HepG2 (cell line): ENCODE data around the gene FAM83C. TPM values are rescaled to one million over a fixed set of nuclear protein-coding genes. Genes with fewer than 3 reads are reported as not detected.

Source experiments
- BATF2 ChIP-seq: sonication (generic); formaldehyde crosslinking; IDR thresholded peaks from 2 replicates; pipeline ENCODE4 v1.8.0; 2022; ENCODE audit warnings: mild to moderate bottlenecking, missing genetic modification reagents, moderate library complexity
- KDM3A ChIP-seq: IDR thresholded peaks from 2 replicates; pipeline ENCODE4 v1.6.1; 2018; ENCODE audit warnings: low read depth, missing compliant biosample characterization
- NFIC ChIP-seq: IDR thresholded peaks from 2 replicates; pipeline ENCODE4 v1.6.1; 2012; ENCODE audit warnings: mild to moderate bottlenecking, low read length, inconsistent platforms
- SAP130 ChIP-seq: IDR thresholded peaks from 2 replicates; pipeline ENCODE4 v1.6.1; 2016; ENCODE audit warnings: low read depth
- SIN3A ChIP-seq: IDR thresholded peaks from 2 replicates; pipeline ENCODE4 v1.6.1; 2011; ENCODE audit warnings: low read depth, mild to moderate bottlenecking, control low read depth, low read length, borderline replicate concordance
- SMAD3 ChIP-seq: sonication (generic); formaldehyde crosslinking; IDR thresholded peaks from 2 replicates; pipeline ENCODE4 v1.4.0; 2020; ENCODE audit warnings: missing genetic modification reagents
- TBX3 ChIP-seq: fragments of 450-650 bp; IDR thresholded peaks from 2 replicates; pipeline ENCODE4 v1.6.1; 2017; ENCODE audit warnings: antibody characterized with exemption, mild to moderate bottlenecking, inconsistent platforms, borderline replicate concordance
- THYN1 ChIP-seq: sonication (generic); formaldehyde crosslinking; IDR thresholded peaks from 2 replicates; pipeline ENCODE4 v1.8.1; 2023; ENCODE audit warnings: low read depth, mild to moderate bottlenecking, moderate library complexity, missing genetic modification reagents, borderline replicate concordance
- ZBTB26 ChIP-seq: IDR thresholded peaks from 2 replicates; pipeline ENCODE4 v1.6.1; 2016; ENCODE audit warnings: missing compliant biosample characterization, missing genetic modification reagents, borderline replicate concordance
- ZMYM3 ChIP-seq: sonication (generic); formaldehyde crosslinking; IDR thresholded peaks from 2 replicates; pipeline ENCODE4 v1.5.1; 2020; ENCODE audit warnings: mild to moderate bottlenecking, missing genetic modification reagents
- ZNF12 ChIP-seq: sonication (generic); formaldehyde crosslinking; IDR thresholded peaks from 2 replicates; pipeline ENCODE4 v1.5.0; 2020; ENCODE audit warnings: missing genetic modification reagents
- ZNF468 ChIP-seq: sonication (generic); formaldehyde crosslinking; IDR thresholded peaks from 2 replicates; pipeline ENCODE4 v1.8.0; 2022; ENCODE audit warnings: mild to moderate bottlenecking, moderate library complexity, missing genetic modification reagents
- ZNF572 ChIP-seq: sonication (generic); formaldehyde crosslinking; IDR thresholded peaks from 2 replicates; pipeline ENCODE4 v1.5.1; 2020; ENCODE audit warnings: mild to moderate bottlenecking, missing genetic modification reagents
- ZNF629 ChIP-seq: sonication (generic); formaldehyde crosslinking; conservative IDR thresholded peaks from 2 replicates; pipeline ENCODE4 v1.5.0; 2020; ENCODE audit warnings: missing genetic modification reagents
- ZNF777 ChIP-seq: sonication (generic); formaldehyde crosslinking; IDR thresholded peaks from 2 replicates; pipeline ENCODE4 v1.4.0; 2020; ENCODE audit warnings: missing genetic modification reagents
- ZNF883 ChIP-seq: sonication (generic); formaldehyde crosslinking; IDR thresholded peaks from 2 replicates; pipeline ENCODE4 v1.5.1; 2020; ENCODE audit warnings: mild to moderate bottlenecking, missing genetic modification reagents; ENCODE audit errors: not compliant biosample characterization
- polyA plus RNA-seq, 8 experiments: library from polyadenylated mRNA; depleted of rRNA in 3 of 8; stranded (reverse) in 7 of 8; unstranded in 1 of 8; fragments of >200 nt; fragmentation: Illumina TruSeq in 4 of 8; extraction: Trizol in 4 of 8; gene quantifications; 2 replicates each; pipeline versions ENCODE4 v1.2.1 to v1.2.3, GENCODE V29; 2011 to 2016; ENCODE audit warnings: low read depth in 4 of 8, missing spikeins in 1 of 8, mixed read lengths in 1 of 8; ENCODE audit not compliant: insufficient read depth in 1 of 8
- total RNA-seq, 5 experiments: library from RNA; depleted of rRNA; stranded (reverse); fragments of >200 nt; fragmentation: Illumina TruSeq; extraction: Trizol; gene quantifications; 2 replicates each; pipeline ENCODE4 v1.2.3, GENCODE V29; 2016; ENCODE audit warnings: low read depth in 1 of 5
- TF ChIP-seq, protein P1 (sequence below): sonication (generic); formaldehyde crosslinking; IDR thresholded peaks from 2 replicates; pipeline ENCODE4 v1.4.0; 2020; ENCODE audit warnings: missing genetic modification reagents, borderline replicate concordance
- TF ChIP-seq, protein P2 (sequence below): IDR thresholded peaks from 2 replicates; pipeline ENCODE4 v1.6.1; 2016; ENCODE audit warnings: low read depth, missing genetic modification reagents, missing compliant biosample characterization

Gene FAM83C
- total and polyA plus RNA-seq, 2 of the 13 experiments (the other 11 are each of a cell fraction or from before 2014, with no cell fraction given) = 0.04 TPM; not detected in 1

- TF ChIP-seq, protein P1, sequence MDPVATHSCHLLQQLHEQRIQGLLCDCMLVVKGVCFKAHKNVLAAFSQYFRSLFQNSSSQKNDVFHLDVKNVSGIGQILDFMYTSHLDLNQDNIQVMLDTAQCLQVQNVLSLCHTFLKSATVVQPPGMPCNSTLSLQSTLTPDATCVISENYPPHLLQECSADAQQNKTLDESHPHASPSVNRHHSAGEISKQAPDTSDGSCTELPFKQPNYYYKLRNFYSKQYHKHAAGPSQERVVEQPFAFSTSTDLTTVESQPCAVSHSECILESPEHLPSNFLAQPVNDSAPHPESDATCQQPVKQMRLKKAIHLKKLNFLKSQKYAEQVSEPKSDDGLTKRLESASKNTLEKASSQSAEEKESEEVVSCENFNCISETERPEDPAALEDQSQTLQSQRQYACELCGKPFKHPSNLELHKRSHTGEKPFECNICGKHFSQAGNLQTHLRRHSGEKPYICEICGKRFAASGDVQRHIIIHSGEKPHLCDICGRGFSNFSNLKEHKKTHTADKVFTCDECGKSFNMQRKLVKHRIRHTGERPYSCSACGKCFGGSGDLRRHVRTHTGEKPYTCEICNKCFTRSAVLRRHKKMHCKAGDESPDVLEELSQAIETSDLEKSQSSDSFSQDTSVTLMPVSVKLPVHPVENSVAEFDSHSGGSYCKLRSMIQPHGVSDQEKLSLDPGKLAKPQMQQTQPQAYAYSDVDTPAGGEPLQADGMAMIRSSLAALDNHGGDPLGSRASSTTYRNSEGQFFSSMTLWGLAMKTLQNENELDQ (CRISPR knock-in tag) = no peak
- TF ChIP-seq KDM3A (CRISPR knock-in tag) = peak; percentile 93
- TF ChIP-seq THYN1 (CRISPR knock-in tag) = no peak
- TF ChIP-seq SAP130 (CRISPR knock-in tag) = peak; percentile 98
- peak; percentile 61 for TF ChIP-seq ZMYM3 (CRISPR knock-in tag)
- peak; percentile 95 for TF ChIP-seq SMAD3
- peak; percentile 85 for TF ChIP-seq ZNF629
- TF ChIP-seq, protein P2, sequence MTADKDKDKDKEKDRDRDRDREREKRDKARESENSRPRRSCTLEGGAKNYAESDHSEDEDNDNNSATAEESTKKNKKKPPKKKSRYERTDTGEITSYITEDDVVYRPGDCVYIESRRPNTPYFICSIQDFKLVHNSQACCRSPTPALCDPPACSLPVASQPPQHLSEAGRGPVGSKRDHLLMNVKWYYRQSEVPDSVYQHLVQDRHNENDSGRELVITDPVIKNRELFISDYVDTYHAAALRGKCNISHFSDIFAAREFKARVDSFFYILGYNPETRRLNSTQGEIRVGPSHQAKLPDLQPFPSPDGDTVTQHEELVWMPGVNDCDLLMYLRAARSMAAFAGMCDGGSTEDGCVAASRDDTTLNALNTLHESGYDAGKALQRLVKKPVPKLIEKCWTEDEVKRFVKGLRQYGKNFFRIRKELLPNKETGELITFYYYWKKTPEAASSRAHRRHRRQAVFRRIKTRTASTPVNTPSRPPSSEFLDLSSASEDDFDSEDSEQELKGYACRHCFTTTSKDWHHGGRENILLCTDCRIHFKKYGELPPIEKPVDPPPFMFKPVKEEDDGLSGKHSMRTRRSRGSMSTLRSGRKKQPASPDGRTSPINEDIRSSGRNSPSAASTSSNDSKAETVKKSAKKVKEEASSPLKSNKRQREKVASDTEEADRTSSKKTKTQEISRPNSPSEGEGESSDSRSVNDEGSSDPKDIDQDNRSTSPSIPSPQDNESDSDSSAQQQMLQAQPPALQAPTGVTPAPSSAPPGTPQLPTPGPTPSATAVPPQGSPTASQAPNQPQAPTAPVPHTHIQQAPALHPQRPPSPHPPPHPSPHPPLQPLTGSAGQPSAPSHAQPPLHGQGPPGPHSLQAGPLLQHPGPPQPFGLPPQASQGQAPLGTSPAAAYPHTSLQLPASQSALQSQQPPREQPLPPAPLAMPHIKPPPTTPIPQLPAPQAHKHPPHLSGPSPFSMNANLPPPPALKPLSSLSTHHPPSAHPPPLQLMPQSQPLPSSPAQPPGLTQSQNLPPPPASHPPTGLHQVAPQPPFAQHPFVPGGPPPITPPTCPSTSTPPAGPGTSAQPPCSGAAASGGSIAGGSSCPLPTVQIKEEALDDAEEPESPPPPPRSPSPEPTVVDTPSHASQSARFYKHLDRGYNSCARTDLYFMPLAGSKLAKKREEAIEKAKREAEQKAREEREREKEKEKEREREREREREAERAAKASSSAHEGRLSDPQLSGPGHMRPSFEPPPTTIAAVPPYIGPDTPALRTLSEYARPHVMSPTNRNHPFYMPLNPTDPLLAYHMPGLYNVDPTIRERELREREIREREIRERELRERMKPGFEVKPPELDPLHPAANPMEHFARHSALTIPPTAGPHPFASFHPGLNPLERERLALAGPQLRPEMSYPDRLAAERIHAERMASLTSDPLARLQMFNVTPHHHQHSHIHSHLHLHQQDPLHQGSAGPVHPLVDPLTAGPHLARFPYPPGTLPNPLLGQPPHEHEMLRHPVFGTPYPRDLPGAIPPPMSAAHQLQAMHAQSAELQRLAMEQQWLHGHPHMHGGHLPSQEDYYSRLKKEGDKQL (CRISPR knock-in tag) = peak; percentile 97
- TF ChIP-seq TBX3 = peak; percentile 99
- 0 out of 2 replicates have a peak, but pooled peaks have one; percentile 52 for TF ChIP-seq SIN3A
- TF ChIP-seq ZNF883 = no peak
- 0 out of 2 replicates have a peak, but pooled peaks have one; percentile 14 for TF ChIP-seq ZNF468 (CRISPR knock-in tag)
- TF ChIP-seq ZNF572 (CRISPR knock-in tag) = 0 out of 2 replicates have a peak, but pooled peaks have one; percentile 18
- TF ChIP-seq ZNF12 (CRISPR knock-in tag) = peak; percentile 84; the same call in 1 of the 2 replicates
- TF ChIP-seq BATF2 = no peak
- TF ChIP-seq ZNF777 (CRISPR knock-in tag) = no peak
- peak; percentile 98 for TF ChIP-seq NFIC
- TF ChIP-seq ZBTB26 (CRISPR knock-in tag) = peak; percentile 29
Observed at GRCh38 chr20:35327074-35327976, 35.1 kb upstream of the FAM83C start (continued).
